ENCODE measurements around the gene ADRA1B.

ADRA1B gene

DNA sequence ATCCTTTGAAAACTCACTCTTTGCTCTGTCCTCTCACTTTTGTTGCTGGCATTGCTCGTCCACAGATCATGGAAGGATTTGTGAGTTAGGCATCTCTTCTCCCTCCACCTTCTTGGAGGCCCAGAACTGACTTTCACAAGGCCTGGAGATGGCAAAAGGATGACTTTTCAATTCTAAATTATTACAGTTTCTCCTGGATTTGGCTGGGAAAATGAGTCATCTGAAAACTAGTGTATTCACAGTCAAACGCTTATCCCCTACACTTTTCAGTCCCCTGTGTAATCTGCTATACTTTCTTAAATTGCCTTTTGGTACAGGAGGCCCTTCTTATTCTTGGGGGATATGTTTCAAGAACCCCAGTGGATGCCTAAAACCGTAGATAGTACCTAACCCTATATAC lies 35.6 kb downstream of the ADRA1B start:
- no peaks in the 10 kb centered on the region for H3K36me3 Mint-ChIP-seq (ENCODE audit: low read depth)
- no peak overlapping the region for H3K4me3 Mint-ChIP-seq
- TF ChIP-seq, protein P1, sequence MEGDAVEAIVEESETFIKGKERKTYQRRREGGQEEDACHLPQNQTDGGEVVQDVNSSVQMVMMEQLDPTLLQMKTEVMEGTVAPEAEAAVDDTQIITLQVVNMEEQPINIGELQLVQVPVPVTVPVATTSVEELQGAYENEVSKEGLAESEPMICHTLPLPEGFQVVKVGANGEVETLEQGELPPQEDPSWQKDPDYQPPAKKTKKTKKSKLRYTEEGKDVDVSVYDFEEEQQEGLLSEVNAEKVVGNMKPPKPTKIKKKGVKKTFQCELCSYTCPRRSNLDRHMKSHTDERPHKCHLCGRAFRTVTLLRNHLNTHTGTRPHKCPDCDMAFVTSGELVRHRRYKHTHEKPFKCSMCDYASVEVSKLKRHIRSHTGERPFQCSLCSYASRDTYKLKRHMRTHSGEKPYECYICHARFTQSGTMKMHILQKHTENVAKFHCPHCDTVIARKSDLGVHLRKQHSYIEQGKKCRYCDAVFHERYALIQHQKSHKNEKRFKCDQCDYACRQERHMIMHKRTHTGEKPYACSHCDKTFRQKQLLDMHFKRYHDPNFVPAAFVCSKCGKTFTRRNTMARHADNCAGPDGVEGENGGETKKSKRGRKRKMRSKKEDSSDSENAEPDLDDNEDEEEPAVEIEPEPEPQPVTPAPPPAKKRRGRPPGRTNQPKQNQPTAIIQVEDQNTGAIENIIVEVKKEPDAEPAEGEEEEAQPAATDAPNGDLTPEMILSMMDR (IDR thresholded peaks at IDR 0.05) = no peak
- peaks cover 22% of the 10 kb centered on the region for H3K4me1 Mint-ChIP-seq
- DNase-seq = no peak
- no peak overlapping the region for H3K27ac Mint-ChIP-seq
- peaks cover 3% of the 10 kb centered on the region for H3K27me3 Mint-ChIP-seq (ENCODE audit: low read depth, poor library complexity)
- no peaks in the 10 kb centered on the region for H3K9me3 Mint-ChIP-seq

DNA sequence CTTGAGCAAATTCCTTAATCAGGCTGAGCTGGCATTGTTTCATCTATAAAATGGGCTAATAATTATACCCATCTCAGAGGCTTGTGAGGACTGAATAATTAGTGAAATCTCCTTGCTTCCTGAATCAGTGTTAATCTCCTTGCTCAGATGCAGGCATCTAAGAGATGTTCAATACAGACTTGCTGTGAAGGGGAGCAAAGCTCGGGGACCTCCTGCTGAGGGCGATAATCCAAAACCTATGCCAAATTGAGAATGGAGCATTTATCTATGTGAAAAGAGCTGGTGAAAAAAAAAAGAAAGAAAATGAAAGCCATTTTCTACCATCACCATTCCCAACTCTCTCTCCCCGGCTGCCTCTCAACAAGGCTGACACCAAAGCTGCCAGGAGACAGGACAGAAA lies 37.3 kb downstream of the ADRA1B start:
- TF ChIP-seq, protein P1 (IDR thresholded peaks at IDR 0.05) = no peak
- no peak for DNase-seq
- no peaks in the 10 kb centered on the region for H3K9me3 Mint-ChIP-seq
- H3K36me3 Mint-ChIP-seq (ENCODE audit: low read depth) = no peaks in the 10 kb centered on the region
- peak overlapping the region; percentile 26 for H3K27ac Mint-ChIP-seq
- H3K4me3 Mint-ChIP-seq = no peak overlapping the region
- no peaks in the 10 kb centered on the region for H3K27me3 Mint-ChIP-seq (ENCODE audit: low read depth, poor library complexity)
- peaks cover 14% of the 10 kb centered on the region for H3K4me1 Mint-ChIP-seq

DNA sequence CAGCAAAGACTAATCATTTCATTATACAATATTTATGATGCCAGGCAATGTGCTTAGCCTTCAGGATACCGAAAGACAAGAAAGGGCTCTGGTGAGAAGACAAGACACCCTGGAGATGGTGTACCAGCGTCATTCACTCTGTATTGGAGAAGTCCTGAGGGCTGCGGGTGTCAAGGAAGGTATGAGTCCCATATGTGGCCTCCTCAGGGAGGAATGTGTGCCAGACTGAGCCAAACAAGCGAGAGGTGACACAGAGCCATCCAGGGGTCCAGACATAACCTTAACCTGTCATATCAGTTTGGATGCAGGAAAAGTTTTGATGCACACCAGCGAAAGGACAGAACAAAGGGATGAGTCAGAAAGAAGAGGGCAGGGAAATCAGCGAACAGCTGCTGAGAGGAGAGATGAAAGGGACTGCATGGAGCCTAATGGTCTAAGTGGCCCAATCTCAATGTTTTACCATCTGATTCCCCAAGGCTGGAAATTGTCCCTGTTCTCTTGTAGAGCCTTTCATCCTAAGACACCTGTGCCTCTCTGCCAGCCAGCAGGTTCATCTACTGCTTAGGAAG lies 38.9 kb downstream of the ADRA1B start:
- H3K4me3 Mint-ChIP-seq = no peak overlapping the region
- H3K36me3 Mint-ChIP-seq (ENCODE audit: low read depth) = no peaks in the 10 kb centered on the region
- no peaks in the 10 kb centered on the region for H3K27me3 Mint-ChIP-seq (ENCODE audit: low read depth, poor library complexity)
- H3K9me3 Mint-ChIP-seq = no peaks in the 10 kb centered on the region
- peaks cover 9% of the 10 kb centered on the region for H3K4me1 Mint-ChIP-seq
- TF ChIP-seq, protein P1 (IDR thresholded peaks at IDR 0.05) = no peak
- DNase-seq = no peak
- H3K27ac Mint-ChIP-seq = no peak overlapping the region

DNA sequence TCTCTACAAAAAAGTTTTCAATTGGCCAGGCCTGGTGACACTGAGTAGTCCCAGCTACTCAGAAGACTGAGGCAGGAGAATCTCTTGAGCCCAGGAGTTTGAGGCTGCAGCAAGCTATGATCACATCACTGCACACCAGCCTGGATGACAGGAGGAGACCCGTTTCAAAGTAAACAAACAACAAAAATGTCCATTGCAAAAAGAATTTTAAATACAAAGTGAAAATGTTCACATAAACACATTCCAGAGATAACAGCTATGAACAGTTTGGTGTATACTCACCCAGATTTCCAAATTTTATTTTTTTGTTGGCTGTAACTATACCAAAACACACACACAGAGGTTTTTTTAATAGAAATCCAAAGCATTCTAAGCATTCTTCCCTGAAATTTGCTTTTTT lies 39.8 kb downstream of the ADRA1B start:
- Mint-ChIP-seq H3K4me3 (no peak overlapping the region), H3K4me1 (peaks cover 8% of the 10 kb centered on the region), H3K9me3 (no peaks in the 10 kb centered on the region), H3K27me3 (ENCODE audit: low read depth, poor library complexity) (no peaks in the 10 kb centered on the region), H3K36me3 (ENCODE audit: low read depth) (no peaks in the 10 kb centered on the region), H3K27ac (no peak overlapping the region)
- TF ChIP-seq, protein P1 (IDR thresholded peaks at IDR 0.05) = no peak
- DNase-seq = no peak

DNA sequence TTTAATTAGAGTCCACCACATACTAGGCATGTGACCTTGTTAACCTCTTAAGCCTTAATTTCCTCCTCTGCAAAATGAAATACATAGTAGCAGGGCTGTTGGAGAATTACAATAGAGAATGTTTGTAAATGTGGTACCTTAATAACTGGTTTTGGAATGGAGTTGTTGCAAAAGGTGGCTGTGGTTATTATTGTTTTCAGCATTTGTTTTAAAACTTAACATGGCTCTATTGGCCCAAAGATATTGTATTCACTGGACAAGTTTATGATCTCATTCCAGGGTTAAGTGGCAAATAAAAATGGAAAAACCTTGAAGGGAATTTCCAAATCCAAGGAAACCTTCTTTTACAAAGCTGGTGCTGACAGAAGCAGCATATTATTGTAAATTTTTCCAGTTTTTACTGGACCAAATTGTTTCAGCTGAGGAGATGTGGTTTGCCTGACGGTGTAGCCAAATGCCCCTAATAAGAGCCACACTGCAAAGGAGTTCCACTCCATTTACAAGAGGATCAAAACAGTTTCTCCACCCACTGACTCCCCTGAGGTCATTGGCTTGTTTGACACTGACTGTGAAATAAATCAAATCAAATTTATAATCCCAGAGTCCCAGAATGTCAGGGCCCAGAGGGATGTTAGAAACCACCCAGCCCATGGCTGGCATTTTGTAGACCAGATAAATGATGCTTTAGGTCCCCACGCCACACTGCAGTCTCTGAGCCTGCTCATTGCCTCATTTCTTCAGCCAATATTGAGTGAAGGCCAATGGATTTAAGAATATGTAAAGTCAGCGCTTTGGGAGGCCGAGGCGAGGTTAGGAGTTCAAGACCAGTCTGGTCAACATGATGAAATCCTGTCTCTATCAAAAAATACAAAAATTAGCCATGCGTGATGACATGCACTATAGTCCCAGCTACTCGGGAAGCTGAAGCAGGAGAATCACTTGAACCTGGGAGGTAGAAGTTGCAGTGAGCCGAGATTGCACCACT lies 45.2 kb downstream of the ADRA1B start:
- DNase-seq = no peak

More for the DNA sequence above, 45.2 kb downstream of the ADRA1B start:
- TF ChIP-seq, protein P1 (IDR thresholded peaks at IDR 0.05) = no peak
- no peaks in the 10 kb centered on the region for H3K9me3 Mint-ChIP-seq
- peaks cover 15% of the 10 kb centered on the region for H3K4me1 Mint-ChIP-seq
- no peak overlapping the region for H3K4me3 Mint-ChIP-seq
- H3K27me3 Mint-ChIP-seq (ENCODE audit: low read depth, poor library complexity) = peaks cover 8% of the 10 kb centered on the region
- H3K27ac Mint-ChIP-seq = no peak overlapping the region
- no peaks in the 10 kb centered on the region for H3K36me3 Mint-ChIP-seq (ENCODE audit: low read depth)
